ENCODE measurements around the gene TEX101. TPM values are rescaled to one million over a fixed set of nuclear protein-coding genes. Genes with fewer than 3 reads are reported as not detected.
"Not testable (repeated sequence)": the region's sequence is repeated elsewhere in the genome, so short reads cannot be mapped to it uniquely, and the experiment has no call there.

Gene TEX101
- total RNA-seq, 2 donors from 2014 or later = 26.0 TPM; not detected in 1

DNA sequence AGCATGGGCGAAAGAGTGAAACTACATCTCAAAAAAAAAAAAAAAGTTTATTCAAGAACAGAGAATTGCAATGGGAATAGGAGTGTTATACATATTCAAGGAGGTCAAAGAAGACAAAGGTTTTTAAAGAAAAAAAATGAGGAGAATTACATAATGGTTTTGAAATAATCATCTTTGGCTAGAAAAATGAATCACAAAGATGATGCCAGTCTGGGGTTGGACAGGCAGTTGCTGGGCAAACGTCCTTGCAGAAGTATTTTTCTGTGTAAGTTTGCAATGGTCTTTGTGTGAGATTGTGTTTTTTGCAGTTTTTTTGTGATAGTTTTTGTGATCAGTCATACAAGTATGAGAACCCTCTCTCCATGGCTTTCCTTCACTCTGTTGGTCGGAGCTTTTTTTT, 27.0 kb downstream of the TEX101 start:
- intact Hi-C loops (cut with DNase I) = loop anchor here (10.0 kb wide), 1 partner anchor 213 kb away; no protein-coding TSS in a partner anchor

DNA sequence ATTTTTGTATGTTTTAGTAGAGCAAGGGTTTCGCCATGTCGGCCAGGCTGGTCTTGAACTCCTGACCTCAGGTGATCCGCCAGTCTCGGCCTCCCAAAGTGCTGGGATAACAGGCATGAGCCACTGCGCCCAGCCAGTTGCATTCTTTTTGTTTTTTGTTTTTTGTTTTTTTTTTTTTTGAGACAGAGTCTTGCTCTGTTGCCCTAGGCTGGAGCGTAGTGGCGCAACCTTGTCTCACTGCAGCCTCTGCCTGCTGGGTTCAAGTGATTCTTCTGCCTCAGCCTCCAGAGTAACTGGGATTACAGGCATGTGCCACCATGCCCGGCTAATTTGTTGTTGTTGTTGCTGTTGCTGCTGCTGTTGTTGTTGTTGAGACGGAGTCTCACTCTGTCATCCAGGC, 29.4 kb downstream of the TEX101 start:
- DNase-seq (ENCODE audit: low spot score); H3K4me1 ChIP-seq (replicated peaks); H3K36me3 ChIP-seq; H3K9me3 ChIP-seq; H3K27ac ChIP-seq; H3K27me3 ChIP-seq (replicated peaks; ENCODE audit: insufficient read depth); H3K4me3 ChIP-seq: not testable (repeated sequence)
- intact Hi-C loops (cut with DNase I) = loop anchor here (10.0 kb wide), 1 partner anchor 211 kb away; no protein-coding TSS in a partner anchor
- 93% methylated on average over 9 of the region's 9 CpGs for WGBS

More for the DNA sequence above, 27.0 kb downstream of the TEX101 start:
- Histone ChIP-seq H3K36me3 (no peaks in the 10 kb centered on the region), H3K9me3 (no peaks in the 10 kb centered on the region), H3K4me3 (no peak overlapping the region), H3K27me3 (replicated peaks; ENCODE audit: insufficient read depth) (no peaks in the 10 kb centered on the region), H3K4me1 (replicated peaks) (peaks cover 3% of the 10 kb centered on the region), H3K27ac (no peak overlapping the region)
- TF ChIP-seq POLR2AphosphoS5 (IDR thresholded peaks at IDR 0.05) (no peak), POLR2A (IDR thresholded peaks at IDR 0.05) (no peak)
- TF ChIP-seq, protein P1, sequence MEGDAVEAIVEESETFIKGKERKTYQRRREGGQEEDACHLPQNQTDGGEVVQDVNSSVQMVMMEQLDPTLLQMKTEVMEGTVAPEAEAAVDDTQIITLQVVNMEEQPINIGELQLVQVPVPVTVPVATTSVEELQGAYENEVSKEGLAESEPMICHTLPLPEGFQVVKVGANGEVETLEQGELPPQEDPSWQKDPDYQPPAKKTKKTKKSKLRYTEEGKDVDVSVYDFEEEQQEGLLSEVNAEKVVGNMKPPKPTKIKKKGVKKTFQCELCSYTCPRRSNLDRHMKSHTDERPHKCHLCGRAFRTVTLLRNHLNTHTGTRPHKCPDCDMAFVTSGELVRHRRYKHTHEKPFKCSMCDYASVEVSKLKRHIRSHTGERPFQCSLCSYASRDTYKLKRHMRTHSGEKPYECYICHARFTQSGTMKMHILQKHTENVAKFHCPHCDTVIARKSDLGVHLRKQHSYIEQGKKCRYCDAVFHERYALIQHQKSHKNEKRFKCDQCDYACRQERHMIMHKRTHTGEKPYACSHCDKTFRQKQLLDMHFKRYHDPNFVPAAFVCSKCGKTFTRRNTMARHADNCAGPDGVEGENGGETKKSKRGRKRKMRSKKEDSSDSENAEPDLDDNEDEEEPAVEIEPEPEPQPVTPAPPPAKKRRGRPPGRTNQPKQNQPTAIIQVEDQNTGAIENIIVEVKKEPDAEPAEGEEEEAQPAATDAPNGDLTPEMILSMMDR (IDR thresholded peaks at IDR 0.05) = no peak
- no peak for DNase-seq (ENCODE audit: low spot score)
- 75% methylated on average over 3 of the region's 3 CpGs for WGBS

DNA sequence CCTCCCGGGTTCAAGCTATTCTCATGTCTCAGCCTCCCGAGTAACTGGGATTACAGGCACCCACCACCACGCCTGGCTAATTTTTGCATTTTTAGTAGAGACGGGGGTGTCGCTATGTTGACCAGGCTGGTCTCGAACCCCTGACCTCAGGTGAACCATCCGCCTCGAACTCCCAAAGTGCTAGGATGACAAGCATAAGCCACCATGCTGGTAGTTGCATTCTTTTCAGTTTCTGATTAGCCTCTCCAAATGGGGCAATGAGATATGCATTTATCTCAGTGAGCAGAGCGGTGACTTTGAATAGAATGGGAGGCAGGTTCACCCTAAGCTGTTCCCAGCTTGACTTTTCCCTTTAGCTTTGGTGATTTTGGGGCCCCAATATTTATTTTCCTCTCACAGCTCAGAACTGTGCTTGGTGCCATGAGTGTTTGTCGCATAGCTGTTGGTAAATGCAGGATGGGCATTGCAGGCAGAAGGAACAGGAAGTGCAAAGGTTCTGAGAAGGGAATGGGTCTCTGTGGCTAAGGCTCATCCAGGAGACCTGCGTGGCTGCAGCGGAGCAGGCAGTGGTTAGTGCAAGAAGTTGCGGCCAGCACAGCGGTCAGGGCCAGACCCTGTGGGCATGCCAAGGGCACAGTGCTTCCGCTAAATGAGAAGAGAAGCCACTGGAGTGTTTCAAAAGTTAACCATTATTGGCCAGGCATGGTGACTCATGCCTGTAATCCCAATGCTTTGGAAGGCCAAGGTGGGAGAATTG, 30.0 kb downstream of the TEX101 start:
- 90% methylated on average over 15 of the region's 15 CpGs for WGBS
- Histone ChIP-seq H3K4me1 (replicated peaks) (no peaks in the 10 kb centered on the region), H3K27ac (no peak overlapping the region), H3K9me3 (no peaks in the 10 kb centered on the region), H3K4me3 (no peak overlapping the region), H3K36me3 (no peaks in the 10 kb centered on the region), H3K27me3 (replicated peaks; ENCODE audit: insufficient read depth) (no peaks in the 10 kb centered on the region)
- no peak for DNase-seq (ENCODE audit: low spot score)
- intact Hi-C loops (cut with DNase I) = loop anchor here (10.0 kb wide), 1 partner anchor 210 kb away; no protein-coding TSS in a partner anchor
- TF ChIP-seq POLR2A (IDR thresholded peaks at IDR 0.05) (no peak), POLR2AphosphoS5 (IDR thresholded peaks at IDR 0.05) (no peak)
- TF ChIP-seq, protein P1 (IDR thresholded peaks at IDR 0.05) = no peak

DNA sequence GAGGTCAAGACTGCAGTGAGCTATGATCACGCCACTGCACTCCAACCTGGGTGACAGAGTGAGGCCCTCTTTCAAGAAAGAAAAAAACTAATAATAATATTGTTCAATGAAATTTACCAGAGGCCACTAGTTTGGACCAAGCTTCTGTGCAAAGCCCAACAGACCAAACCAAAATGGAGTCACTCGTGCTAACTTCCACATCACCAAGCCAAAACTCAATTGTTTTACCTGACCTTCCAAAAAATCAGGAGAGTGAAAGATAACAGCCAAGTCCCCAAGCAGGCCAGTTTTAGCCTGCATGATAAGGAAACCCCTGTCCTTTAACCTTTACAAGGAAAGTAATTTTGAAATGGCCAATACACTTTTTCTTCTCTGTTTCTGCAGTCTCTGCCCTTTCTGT, 30.7 kb downstream of the TEX101 start:
- Histone ChIP-seq H3K4me1 (replicated peaks) (no peaks in the 10 kb centered on the region), H3K27me3 (replicated peaks; ENCODE audit: insufficient read depth) (no peaks in the 10 kb centered on the region), H3K4me3 (no peak overlapping the region), H3K27ac (no peak overlapping the region), H3K36me3 (no peaks in the 10 kb centered on the region), H3K9me3 (no peaks in the 10 kb centered on the region)
- intact Hi-C loops (cut with DNase I) = loop anchor here (10.0 kb wide), 1 partner anchor 209 kb away; no protein-coding TSS in a partner anchor
- no peak for DNase-seq (ENCODE audit: low spot score)
- 90% methylated on average over 2 of the region's 2 CpGs for WGBS
- TF ChIP-seq POLR2A (IDR thresholded peaks at IDR 0.05) = no peak
- TF ChIP-seq, protein P1 (IDR thresholded peaks at IDR 0.05) = no peak
- no peak for TF ChIP-seq POLR2AphosphoS5 (IDR thresholded peaks at IDR 0.05)

DNA sequence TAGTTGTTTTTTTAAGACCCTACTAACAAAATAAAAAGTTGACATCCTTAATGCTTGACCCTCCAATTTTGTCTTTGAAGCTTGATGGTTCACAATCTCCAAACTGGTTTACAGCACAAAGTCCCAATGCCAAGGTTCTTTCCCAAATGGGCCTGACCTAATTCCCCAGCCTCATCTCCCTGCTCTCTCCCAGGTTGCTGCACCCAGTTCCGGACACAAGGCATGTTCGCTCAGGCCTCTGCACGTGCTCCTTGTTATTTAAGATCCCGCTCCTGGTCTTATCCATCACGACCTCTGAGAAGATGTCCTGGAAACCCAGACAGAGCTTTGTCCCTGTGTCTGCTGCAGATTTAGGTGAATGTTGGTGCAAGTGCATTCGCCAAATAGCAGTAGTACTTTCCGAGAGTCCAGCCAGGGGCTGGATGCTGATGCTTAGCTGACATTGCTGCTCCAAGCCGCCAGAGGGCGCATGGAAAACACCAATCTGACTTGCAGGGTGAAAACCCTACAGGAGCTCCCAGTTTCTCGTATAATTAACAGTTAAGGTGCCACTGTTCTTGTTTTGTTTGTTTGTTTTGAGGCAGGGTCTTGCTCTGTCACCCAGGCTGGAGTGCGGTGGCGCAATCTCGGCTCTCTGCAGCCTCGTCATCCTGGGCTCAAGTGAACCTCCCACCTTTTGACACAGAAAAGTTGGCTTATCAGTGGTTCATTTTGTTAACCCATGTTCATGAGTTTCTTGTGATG, 32.2 kb downstream of the TEX101 start:
- peak; percentile 74 for TF ChIP-seq POLR2AphosphoS5 (IDR thresholded peaks at IDR 0.05)
- no peak for TF ChIP-seq POLR2A (IDR thresholded peaks at IDR 0.05)
- TF ChIP-seq, protein P1 (IDR thresholded peaks at IDR 0.05) = peak; percentile 91 to 98 (median 97)
- Histone ChIP-seq H3K9me3 (no peaks in the 10 kb centered on the region), H3K27me3 (replicated peaks; ENCODE audit: insufficient read depth) (no peaks in the 10 kb centered on the region), H3K36me3 (no peaks in the 10 kb centered on the region), H3K4me3 (no peak overlapping the region), H3K4me1 (replicated peaks) (no peaks in the 10 kb centered on the region), H3K27ac (no peak overlapping the region)
- peak; percentile 68 for DNase-seq (ENCODE audit: low spot score)
- intact Hi-C loops (cut with DNase I) = loop anchor here (1.0 to 10.0 kb wide), 2 partner anchors 72 to 208 kb away; no protein-coding TSS in a partner anchor
- WGBS = 28% methylated on average over 14 of the region's 14 CpGs
